ENCODE data around the gene ASB3.

ASB3 gene

DNA sequence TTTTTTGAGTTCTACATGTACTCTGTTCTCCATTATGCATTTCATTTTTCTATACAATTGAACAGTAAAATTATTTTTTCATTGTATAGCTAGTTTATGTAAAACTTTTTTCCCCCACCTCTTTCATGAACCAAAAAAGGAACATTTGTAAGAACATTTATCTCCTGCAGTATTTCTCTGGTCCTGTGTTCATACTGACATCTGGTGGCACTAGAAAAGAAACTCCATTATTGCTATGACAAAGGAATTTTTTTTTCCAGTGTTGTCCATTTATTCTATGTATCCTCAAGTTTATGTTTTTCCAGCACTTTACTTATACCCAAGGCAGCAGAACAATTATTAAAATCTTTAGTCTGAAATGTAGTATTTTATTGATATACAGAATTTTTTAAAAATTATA is 46.6 kb downstream of the ASB3 start:
- no peak overlapping the region for H3K4me3 ChIP-seq (ENCODE audit: low read length in 2 of 2)
- no peak overlapping the region for H2BK5ac ChIP-seq (ENCODE audit: low read length)
- no peak for DNase-seq (ENCODE audit: low spot score)
- H2AK5ac ChIP-seq (ENCODE audit: low read depth, low read length): no peak overlapping the region
- H2BK12ac ChIP-seq (ENCODE audit: low read length): no peak overlapping the region
- H4K91ac ChIP-seq (ENCODE audit: low read depth, low read length, poor library complexity): no peak overlapping the region
- no peak overlapping the region for H3K27ac ChIP-seq (replicated peaks; ENCODE audit: low read length)
- H3K9ac ChIP-seq (ENCODE audit: low read depth, low read length, poor library complexity): no peak overlapping the region
- H3K36me3 ChIP-seq (replicated peaks in 1 of 2; ENCODE audit: control insufficient read depth in 2 of 2, insufficient read depth in 2 of 2, low read length in 2 of 2): peaks cover 0 to 43% of the 10 kb centered on the region in 2 donors
- no peak overlapping the region for H3K14ac ChIP-seq (ENCODE audit: low read length)
- H2BK15ac ChIP-seq (ENCODE audit: low read length): no peak overlapping the region
- no peak overlapping the region for H4K8ac ChIP-seq (ENCODE audit: low read depth, low read length)
- H3K4me1 ChIP-seq (ENCODE audit: control insufficient read depth in 2 of 2, insufficient read depth in 1 of 2, low read depth in 1 of 2, low read length in 2 of 2): peaks cover 2 to 5% of the 10 kb centered on the region in 2 donors
- H3K4ac ChIP-seq (ENCODE audit: low read length): no peak overlapping the region
- no peak overlapping the region for H2BK120ac ChIP-seq (ENCODE audit: low read depth, low read length)
- H3K4me2 ChIP-seq (ENCODE audit: insufficient read depth, low read length, poor library complexity, severe bottlenecking): no peak overlapping the region
- H3K18ac ChIP-seq (ENCODE audit: low read length): no peak overlapping the region
- H3K9me3 ChIP-seq (replicated peaks in 1 of 2; ENCODE audit: control insufficient read depth in 2 of 2, insufficient read depth in 1 of 2, low read depth in 1 of 2, low read length in 2 of 2): peaks cover 0 to 4% of the 10 kb centered on the region in 2 donors
- H3K23ac ChIP-seq (ENCODE audit: low read depth, low read length, poor library complexity): no peak overlapping the region
- H3K79me1 ChIP-seq (ENCODE audit: low read depth, low read length): no peaks in the 10 kb centered on the region
- no peaks in the 10 kb centered on the region for H3K27me3 ChIP-seq (ENCODE audit: control insufficient read depth in 3 of 3, insufficient read depth in 3 of 3, low read depth in 1 of 3, low read length in 3 of 3)
- H2AFZ ChIP-seq (ENCODE audit: low read length): no peak overlapping the region

DNA sequence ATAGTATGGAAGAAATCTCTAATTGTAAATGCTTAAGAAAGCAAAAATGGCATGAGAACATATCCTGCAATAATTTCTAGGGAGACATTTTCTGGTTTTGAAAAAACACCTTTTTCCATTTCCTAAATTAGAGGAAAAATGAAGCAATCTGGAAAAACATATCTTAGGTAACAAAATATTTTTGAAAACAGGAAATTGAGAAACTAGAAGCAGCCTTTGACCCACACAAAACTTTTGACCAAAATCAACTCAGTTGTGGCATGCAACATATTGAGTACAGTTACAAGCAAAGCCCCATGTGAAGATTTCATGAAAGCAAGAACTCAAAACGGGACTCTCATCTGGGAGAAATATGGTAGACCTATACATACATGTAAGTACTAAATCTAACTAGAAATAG is 47.7 kb downstream of the ASB3 start:
- WGBS, 2 donors (ENCODE audit: extremely low coverage in 2 of 2, insufficient read length in 2 of 2, insufficient replicate concordance in 1 of 2): no CpG with 5 or more reads among the region's 1 CpG
- H3K4me1 ChIP-seq (ENCODE audit: control insufficient read depth in 2 of 2, insufficient read depth in 1 of 2, low read depth in 1 of 2, low read length in 2 of 2): peaks cover 2 to 5% of the 10 kb centered on the region in 2 donors
- peaks cover 0 to 4% of the 10 kb centered on the region in 2 donors for H3K9me3 ChIP-seq (replicated peaks in 1 of 2; ENCODE audit: control insufficient read depth in 2 of 2, insufficient read depth in 1 of 2, low read depth in 1 of 2, low read length in 2 of 2)
- H3K27ac ChIP-seq (replicated peaks; ENCODE audit: low read length): no peak overlapping the region
- H3K18ac ChIP-seq (ENCODE audit: low read length): no peak overlapping the region
- DNase-seq (ENCODE audit: low spot score): no peak
- no peak overlapping the region for H2BK12ac ChIP-seq (ENCODE audit: low read length)
- no peak overlapping the region for H2BK5ac ChIP-seq (ENCODE audit: low read length)
- H3K4ac ChIP-seq (ENCODE audit: low read length): no peak overlapping the region
- no peak overlapping the region for H2AK5ac ChIP-seq (ENCODE audit: low read depth, low read length)
- H3K9ac ChIP-seq (ENCODE audit: low read depth, low read length, poor library complexity): no peak overlapping the region
- H2AFZ ChIP-seq (ENCODE audit: low read length): no peak overlapping the region
- no peak overlapping the region for H3K4me3 ChIP-seq (ENCODE audit: low read length in 2 of 2)
- no peak overlapping the region for H2BK120ac ChIP-seq (ENCODE audit: low read depth, low read length)
- no peak overlapping the region for H3K23ac ChIP-seq (ENCODE audit: low read depth, low read length, poor library complexity)
- no peaks in the 10 kb centered on the region for H3K79me1 ChIP-seq (ENCODE audit: low read depth, low read length)
- no peak overlapping the region for H3K4me2 ChIP-seq (ENCODE audit: insufficient read depth, low read length, poor library complexity, severe bottlenecking)
- H4K8ac ChIP-seq (ENCODE audit: low read depth, low read length): no peak overlapping the region
- H3K14ac ChIP-seq (ENCODE audit: low read length): no peak overlapping the region
- H2BK15ac ChIP-seq (ENCODE audit: low read length): no peak overlapping the region
- H3K36me3 ChIP-seq (replicated peaks in 1 of 2; ENCODE audit: control insufficient read depth in 2 of 2, insufficient read depth in 2 of 2, low read length in 2 of 2): peaks cover 0 to 41% of the 10 kb centered on the region in 2 donors
- no peak overlapping the region for H4K91ac ChIP-seq (ENCODE audit: low read depth, low read length, poor library complexity)
- no peaks in the 10 kb centered on the region for H3K27me3 ChIP-seq (ENCODE audit: control insufficient read depth in 3 of 3, insufficient read depth in 3 of 3, low read depth in 1 of 3, low read length in 3 of 3)

DNA sequence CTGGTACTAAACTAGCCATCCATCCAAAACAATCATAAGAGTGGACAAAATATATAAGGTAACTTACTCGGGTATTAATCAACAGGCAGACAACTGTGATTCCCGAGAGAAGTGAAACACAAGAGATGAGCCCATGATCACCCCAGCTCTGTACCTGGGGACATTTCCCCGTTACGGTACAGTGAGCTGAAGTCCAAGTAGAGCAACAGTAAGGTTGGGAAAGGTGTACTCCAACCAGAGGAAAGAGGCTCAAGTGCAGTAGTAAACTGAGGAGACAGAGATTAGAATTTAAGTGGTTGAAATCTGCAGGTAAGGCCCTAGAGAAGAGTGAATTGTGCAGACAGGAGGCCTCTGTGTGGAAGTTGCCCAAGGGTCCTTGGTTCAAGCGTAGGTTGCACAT is 49.7 kb downstream of the ASB3 start:
- Histone ChIP-seq H3K27ac (replicated peaks; ENCODE audit: low read length) (no peak overlapping the region), H3K18ac (ENCODE audit: low read length) (no peak overlapping the region), H3K23ac (ENCODE audit: low read depth, low read length, poor library complexity) (no peak overlapping the region), H2AFZ (ENCODE audit: low read length) (no peak overlapping the region), H2BK15ac (ENCODE audit: low read length) (no peak overlapping the region), H2BK120ac (ENCODE audit: low read depth, low read length) (no peak overlapping the region), H2BK12ac (ENCODE audit: low read length) (no peak overlapping the region), H3K27me3 (ENCODE audit: control insufficient read depth in 3 of 3, insufficient read depth in 3 of 3, low read depth in 1 of 3, low read length in 3 of 3) (no peaks in the 10 kb centered on the region), H3K4ac (ENCODE audit: low read length) (no peak overlapping the region), H4K8ac (ENCODE audit: low read depth, low read length) (no peak overlapping the region), H2BK5ac (ENCODE audit: low read length) (no peak overlapping the region), H3K4me1 (ENCODE audit: control insufficient read depth in 2 of 2, insufficient read depth in 1 of 2, low read depth in 1 of 2, low read length in 2 of 2) (peaks cover 2 to 5% of the 10 kb centered on the region in 2 donors), H4K91ac (ENCODE audit: low read depth, low read length, poor library complexity) (no peak overlapping the region), H3K36me3 (replicated peaks in 1 of 2; ENCODE audit: control insufficient read depth in 2 of 2, insufficient read depth in 2 of 2, low read length in 2 of 2) (peaks cover 0 to 38% of the 10 kb centered on the region in 2 donors), H3K79me1 (ENCODE audit: low read depth, low read length) (no peaks in the 10 kb centered on the region), H2AK5ac (ENCODE audit: low read depth, low read length) (no peak overlapping the region), H3K14ac (ENCODE audit: low read length) (no peak overlapping the region), H3K9me3 (replicated peaks in 1 of 2; ENCODE audit: control insufficient read depth in 2 of 2, insufficient read depth in 1 of 2, low read depth in 1 of 2, low read length in 2 of 2) (no peaks in the 10 kb centered on the region), H3K9ac (ENCODE audit: low read depth, low read length, poor library complexity) (no peak overlapping the region), H3K4me3 (ENCODE audit: low read length in 2 of 2) (no peak overlapping the region), H3K4me2 (ENCODE audit: insufficient read depth, low read length, poor library complexity, severe bottlenecking) (no peak overlapping the region)
- DNase-seq (ENCODE audit: low spot score): no peak
- no CpG with 5 or more reads among the region's 5 CpGs for WGBS, 2 donors (ENCODE audit: extremely low coverage in 2 of 2, insufficient read length in 2 of 2, insufficient replicate concordance in 1 of 2)

DNA sequence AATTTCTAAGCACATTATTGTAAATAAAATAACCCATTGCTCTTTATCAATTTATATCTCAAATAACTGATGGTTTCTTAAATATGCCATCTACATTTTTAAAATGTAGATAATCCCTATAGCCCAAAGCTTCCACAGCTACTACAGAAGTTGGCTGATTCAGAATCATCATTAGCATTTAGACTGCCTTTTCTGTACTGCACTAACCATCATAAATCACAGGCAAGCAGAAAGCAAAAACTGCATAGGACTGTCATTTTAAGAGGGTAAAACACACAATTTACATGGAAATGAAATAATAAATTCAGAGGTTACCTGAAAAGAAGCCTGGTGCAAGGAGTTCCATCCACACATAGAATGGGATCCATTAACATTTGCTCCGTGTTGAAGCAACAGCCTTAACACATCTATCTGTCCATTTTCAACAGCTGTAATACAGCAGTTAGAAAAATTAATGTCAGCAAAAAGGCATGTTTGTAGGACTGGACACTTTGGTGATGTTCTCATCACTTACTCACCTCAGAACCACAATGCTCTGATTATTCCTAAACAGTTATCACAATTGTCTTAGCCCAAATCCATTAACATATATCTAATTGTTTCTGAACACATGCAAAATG is 57.5 kb downstream of the ASB3 start:
- no CpG with 5 or more reads among the region's 1 CpG for WGBS, 2 donors (ENCODE audit: extremely low coverage in 2 of 2, insufficient read length in 2 of 2, insufficient replicate concordance in 1 of 2)
- H3K27me3 ChIP-seq (ENCODE audit: control insufficient read depth in 3 of 3, insufficient read depth in 3 of 3, low read depth in 1 of 3, low read length in 3 of 3): no peaks in the 10 kb centered on the region

More for the DNA sequence above, 57.5 kb downstream of the ASB3 start:
- no peak overlapping the region for H2BK15ac ChIP-seq (ENCODE audit: low read length)
- DNase-seq (ENCODE audit: low spot score): no peak
- H2BK5ac ChIP-seq (ENCODE audit: low read length): no peak overlapping the region
- no peak overlapping the region for H4K91ac ChIP-seq (ENCODE audit: low read depth, low read length, poor library complexity)
- no peak overlapping the region for H3K4me2 ChIP-seq (ENCODE audit: insufficient read depth, low read length, poor library complexity, severe bottlenecking)
- no peak overlapping the region for H3K18ac ChIP-seq (ENCODE audit: low read length)
- H3K4me1 ChIP-seq (ENCODE audit: control insufficient read depth in 2 of 2, insufficient read depth in 1 of 2, low read depth in 1 of 2, low read length in 2 of 2): no peaks in the 10 kb centered on the region
- no peak overlapping the region for H2AK5ac ChIP-seq (ENCODE audit: low read depth, low read length)
- no peak overlapping the region for H3K9ac ChIP-seq (ENCODE audit: low read depth, low read length, poor library complexity)
- no peak overlapping the region for H2AFZ ChIP-seq (ENCODE audit: low read length)
- peaks cover 2 to 3% of the 10 kb centered on the region in 2 donors for H3K9me3 ChIP-seq (replicated peaks in 1 of 2; ENCODE audit: control insufficient read depth in 2 of 2, insufficient read depth in 1 of 2, low read depth in 1 of 2, low read length in 2 of 2)
- H2BK120ac ChIP-seq (ENCODE audit: low read depth, low read length): no peak overlapping the region
- peaks cover 1% of the 10 kb centered on the region for H3K79me1 ChIP-seq (ENCODE audit: low read depth, low read length)
- H3K23ac ChIP-seq (ENCODE audit: low read depth, low read length, poor library complexity): no peak overlapping the region
- no peak overlapping the region for H3K4me3 ChIP-seq (ENCODE audit: low read length in 2 of 2)
- H3K4ac ChIP-seq (ENCODE audit: low read length): no peak overlapping the region
- peaks cover 4 to 59% of the 10 kb centered on the region in 2 donors for H3K36me3 ChIP-seq (replicated peaks in 1 of 2; ENCODE audit: control insufficient read depth in 2 of 2, insufficient read depth in 2 of 2, low read length in 2 of 2)
- no peak overlapping the region for H3K27ac ChIP-seq (replicated peaks; ENCODE audit: low read length)
- H4K8ac ChIP-seq (ENCODE audit: low read depth, low read length): no peak overlapping the region
- H2BK12ac ChIP-seq (ENCODE audit: low read length): no peak overlapping the region
- no peak overlapping the region for H3K14ac ChIP-seq (ENCODE audit: low read length)

All from neuronal stem cell (in vitro differentiated cells).